Neural progenitor cell (in vitro differentiated cells): Measurements from ENCODE around the gene TOB1. TPM values are rescaled to one million over a fixed set of nuclear protein-coding genes. Genes with fewer than 3 reads are reported as not detected.

Source experiments
- DNase-seq: peaks from one replicate; pipeline ENCODE4 v3.0.0-alpha.2; 2016; ENCODE audit warnings: low spot score
- H2AFZ ChIP-seq: fragments of 200-600 bp; sonication (generic); replicated peaks from 2 replicates; pipeline ENCODE4 v1.6.1; 2016; ENCODE audit warnings: antibody characterized with exemption
- H3F3A ChIP-seq: fragments of 200-600 bp; sonication (generic); 2 replicates; pipeline ENCODE4 v1.6.1; 2016; ENCODE audit warnings: antibody characterized with exemption, low read depth
- H3K27ac ChIP-seq: fragments of 200-600 bp; sonication (generic); 2 replicates; pipeline ENCODE4 v1.5.1; 2016; ENCODE audit warnings: mild to moderate bottlenecking
- H3K27me3 ChIP-seq: fragments of 200-600 bp; sonication (generic); 2 replicates; pipeline ENCODE4 v1.6.1; 2016; ENCODE audit warnings: mild to moderate bottlenecking, moderate library complexity
- H3K36me3 ChIP-seq: fragments of 200-600 bp; sonication (generic); 2 replicates; pipeline ENCODE4 v1.5.1; 2016
- H3K4me1 ChIP-seq: fragments of 200-600 bp; sonication (generic); 2 replicates; pipeline ENCODE4 v1.6.1; 2016; ENCODE audit warnings: mixed run types
- H3K4me2 ChIP-seq: fragments of 200-600 bp; sonication (generic); 2 replicates; pipeline ENCODE4 v1.6.1; 2016
- H3K4me3 ChIP-seq: fragments of 200-600 bp; sonication (generic); 2 replicates; pipeline ENCODE4 v1.5.1; 2016
- H3K79me2 ChIP-seq: fragments of 200-600 bp; sonication (generic); 2 replicates; pipeline ENCODE4 v1.6.1; 2016; ENCODE audit warnings: low read depth
- H3K9ac ChIP-seq: fragments of 200-600 bp; sonication (generic); 2 replicates; pipeline ENCODE4 v1.6.1; 2016
- H3K9me3 ChIP-seq: fragments of 200-600 bp; sonication (generic); 2 replicates; pipeline ENCODE4 v1.5.1; 2016; ENCODE audit warnings: low read depth
- H4K20me1 ChIP-seq: fragments of 200-600 bp; sonication (generic); 2 replicates; pipeline ENCODE4 v1.6.1; 2016; ENCODE audit warnings: low read depth
- H3K27ac Mint-ChIP-seq: 3 replicates; pipeline ENCODE4 v1.8.0; 2021; ENCODE audit warnings: mixed read lengths
- H3K27me3 Mint-ChIP-seq: 2 replicates; pipeline ENCODE4 v1.8.0; 2022; ENCODE audit warnings: low read depth, mild to moderate bottlenecking, inconsistent platforms, moderate library complexity, mixed read lengths; ENCODE audit not compliant: insufficient read depth
- H3K36me3 Mint-ChIP-seq: 3 replicates; pipeline ENCODE4 v1.8.0; 2021; ENCODE audit warnings: mixed read lengths
- H3K4me1 Mint-ChIP-seq: 3 replicates; pipeline ENCODE4 v1.8.0; 2021; ENCODE audit warnings: mixed read lengths
- H3K4me3 Mint-ChIP-seq: 3 replicates; pipeline ENCODE4 v1.8.0; 2021; ENCODE audit warnings: mild to moderate bottlenecking, moderate library complexity, mixed read lengths
- H3K9me3 Mint-ChIP-seq: 3 replicates; pipeline ENCODE4 v1.8.0; 2020; ENCODE audit warnings: mixed read lengths
- EZH2 ChIP-seq: fragments of 200-600 bp; sonication (generic); IDR thresholded peaks from 2 replicates; pipeline ENCODE4 v1.6.1; 2017; ENCODE audit warnings: antibody characterized with exemption, mild to moderate bottlenecking, moderate library complexity
- EZH2phosphoT487 ChIP-seq: fragments of 200-600 bp; sonication (generic); IDR thresholded peaks from 2 replicates; pipeline ENCODE4 v1.6.1; 2017; ENCODE audit warnings: antibody characterized with exemption
- total RNA-seq: library from RNA; depleted of rRNA; stranded (reverse); fragments of >200 nt; gene quantifications from 2 replicates; pipeline ENCODE4 v1.2.3, GENCODE V29; 2015; ENCODE audit warnings: low replicate concordance
- TF ChIP-seq, protein P1 (sequence below): fragments of 200-600 bp; sonication (generic); IDR thresholded peaks from 2 replicates; pipeline ENCODE4 v1.5.1; 2017; ENCODE audit warnings: antibody characterized with exemption, mild to moderate bottlenecking

Gene TOB1
- total RNA-seq, 1 donor from 2014 or later, result 18.2 TPM

DNA sequence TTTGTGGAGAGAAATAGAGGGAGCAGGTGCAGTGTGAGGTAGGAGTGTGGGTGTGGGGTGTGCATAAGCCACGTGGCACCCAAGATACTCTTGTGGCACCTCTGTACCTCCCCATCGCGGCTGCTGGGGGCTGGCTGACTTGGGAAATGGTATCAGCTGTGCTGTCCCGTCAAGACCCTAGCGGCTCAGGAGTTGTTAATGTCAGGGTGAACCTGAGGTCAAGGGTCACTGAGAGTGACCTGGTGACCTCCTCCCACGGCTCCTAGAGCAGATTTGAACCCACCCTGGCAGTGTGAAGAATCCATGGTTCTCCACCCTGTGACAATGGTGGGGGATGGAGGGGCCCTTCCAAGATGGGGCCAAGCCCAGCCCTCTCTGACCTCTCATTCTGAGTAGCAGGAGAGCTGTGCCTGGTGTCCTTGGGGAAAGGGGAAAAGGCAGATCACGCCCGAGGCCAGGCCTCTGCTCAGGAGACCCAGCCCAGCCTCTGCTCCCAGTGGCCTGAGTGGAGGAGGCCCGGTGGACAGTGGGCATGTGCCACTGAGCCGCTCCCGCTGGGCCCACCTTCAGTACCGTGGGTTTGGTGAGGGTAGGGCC lies 33.8 kb downstream of the TOB1 start:
- no peaks in the 10 kb centered on the region for H4K20me1 ChIP-seq
- Mint-ChIP-seq H3K27ac (peak overlapping the region; percentile 53), H3K9me3 (no peaks in the 10 kb centered on the region), H3K4me1 (peaks cover 60% of the 10 kb centered on the region), H3K36me3 (no peaks in the 10 kb centered on the region), H3K27me3 (peaks cover 13% of the 10 kb centered on the region), H3K4me3 (peak overlapping the region; percentile 35)
- no peak overlapping the region for H3K4me2 ChIP-seq
- H3K4me3 ChIP-seq, result no peak overlapping the region
- no peak overlapping the region for H3K9ac ChIP-seq
- H3K36me3 ChIP-seq, result no peaks in the 10 kb centered on the region
- no peaks in the 10 kb centered on the region for H3K9me3 ChIP-seq
- no peaks in the 10 kb centered on the region for H3K27me3 ChIP-seq
- H3K27ac ChIP-seq, result no peak overlapping the region
- no peak for DNase-seq
- TF ChIP-seq EZH2, result no peak
- TF ChIP-seq EZH2phosphoT487, result no peak
- TF ChIP-seq, protein P1, sequence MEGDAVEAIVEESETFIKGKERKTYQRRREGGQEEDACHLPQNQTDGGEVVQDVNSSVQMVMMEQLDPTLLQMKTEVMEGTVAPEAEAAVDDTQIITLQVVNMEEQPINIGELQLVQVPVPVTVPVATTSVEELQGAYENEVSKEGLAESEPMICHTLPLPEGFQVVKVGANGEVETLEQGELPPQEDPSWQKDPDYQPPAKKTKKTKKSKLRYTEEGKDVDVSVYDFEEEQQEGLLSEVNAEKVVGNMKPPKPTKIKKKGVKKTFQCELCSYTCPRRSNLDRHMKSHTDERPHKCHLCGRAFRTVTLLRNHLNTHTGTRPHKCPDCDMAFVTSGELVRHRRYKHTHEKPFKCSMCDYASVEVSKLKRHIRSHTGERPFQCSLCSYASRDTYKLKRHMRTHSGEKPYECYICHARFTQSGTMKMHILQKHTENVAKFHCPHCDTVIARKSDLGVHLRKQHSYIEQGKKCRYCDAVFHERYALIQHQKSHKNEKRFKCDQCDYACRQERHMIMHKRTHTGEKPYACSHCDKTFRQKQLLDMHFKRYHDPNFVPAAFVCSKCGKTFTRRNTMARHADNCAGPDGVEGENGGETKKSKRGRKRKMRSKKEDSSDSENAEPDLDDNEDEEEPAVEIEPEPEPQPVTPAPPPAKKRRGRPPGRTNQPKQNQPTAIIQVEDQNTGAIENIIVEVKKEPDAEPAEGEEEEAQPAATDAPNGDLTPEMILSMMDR, result no peak
- H3K79me2 ChIP-seq, result no peaks in the 10 kb centered on the region
- H3F3A ChIP-seq, result peaks cover 17% of the 10 kb centered on the region
- H2AFZ ChIP-seq, result no peak overlapping the region
- peaks cover 31% of the 10 kb centered on the region for H3K4me1 ChIP-seq

DNA sequence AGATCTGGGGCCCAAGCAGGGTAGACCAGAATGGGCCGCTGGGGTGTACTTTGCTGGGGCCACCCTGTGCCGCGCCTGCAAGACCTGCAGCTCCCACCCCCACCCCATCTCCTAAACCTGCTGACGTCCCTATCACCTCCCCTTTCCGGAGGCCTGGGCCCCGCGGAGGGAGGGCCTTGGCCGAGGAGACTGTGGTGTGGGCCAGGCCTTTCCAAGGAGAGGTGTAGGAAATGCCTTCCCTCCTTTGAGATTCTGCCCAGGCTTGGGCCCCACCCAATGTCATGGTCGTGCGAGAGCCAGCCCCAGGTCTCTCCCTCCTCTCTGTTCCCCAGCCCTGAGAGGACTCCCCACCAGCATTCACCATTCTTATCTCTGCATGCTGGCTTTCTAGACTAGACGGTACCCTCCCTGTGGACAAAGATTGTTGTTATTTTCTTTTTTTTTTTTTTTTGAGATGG lies 34.7 kb downstream of the TOB1 start:
- no peaks in the 10 kb centered on the region for H3K9me3 Mint-ChIP-seq

DNA sequence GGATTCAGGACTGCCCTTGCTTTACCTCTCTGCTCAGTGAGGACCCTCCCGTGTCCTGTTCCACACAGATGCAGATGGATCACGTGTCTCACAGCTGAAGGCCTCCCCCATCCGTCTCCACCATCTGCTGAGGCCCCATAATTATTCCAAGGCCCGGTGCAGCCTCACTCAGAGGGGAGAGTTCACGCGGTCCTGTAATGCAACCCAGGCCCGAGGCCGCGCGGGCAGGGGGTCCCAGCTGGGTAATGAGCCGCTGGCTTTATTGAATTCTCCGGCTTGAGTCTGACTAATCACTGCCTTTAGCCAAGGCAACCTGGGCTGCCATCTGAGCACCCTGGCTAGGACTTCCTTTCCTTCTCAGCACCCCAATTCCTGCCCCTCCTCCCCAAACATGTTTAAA lies 35.2 kb downstream of the TOB1 start:
- peak overlapping the region; percentile 22 for H3K4me3 Mint-ChIP-seq
- H3K9me3 Mint-ChIP-seq, result no peaks in the 10 kb centered on the region
- TF ChIP-seq, protein P1, result no peak
- TF ChIP-seq EZH2, result no peak
- no peak for TF ChIP-seq EZH2phosphoT487
- peaks cover 13% of the 10 kb centered on the region for H3K27me3 Mint-ChIP-seq
- no peak overlapping the region for H2AFZ ChIP-seq
- no peaks in the 10 kb centered on the region for H3K36me3 ChIP-seq
- H3F3A ChIP-seq, result peaks cover 17% of the 10 kb centered on the region
- no peaks in the 10 kb centered on the region for H3K36me3 Mint-ChIP-seq
- H3K27me3 ChIP-seq, result no peaks in the 10 kb centered on the region
- peak overlapping the region; percentile 63 for H3K4me2 ChIP-seq
- DNase-seq, result peak; percentile 66
- H3K27ac Mint-ChIP-seq, result peak overlapping the region; percentile 88
- H3K4me3 ChIP-seq, result no peak overlapping the region
- H3K9me3 ChIP-seq, result no peaks in the 10 kb centered on the region
- no peak overlapping the region for H3K27ac ChIP-seq
- H3K79me2 ChIP-seq, result no peaks in the 10 kb centered on the region
- peaks cover 58% of the 10 kb centered on the region for H3K4me1 Mint-ChIP-seq
- H3K4me1 ChIP-seq, result peaks cover 31% of the 10 kb centered on the region
- H3K9ac ChIP-seq, result no peak overlapping the region
- H4K20me1 ChIP-seq, result no peaks in the 10 kb centered on the region

More for the DNA sequence above, 34.7 kb downstream of the TOB1 start:
- DNase-seq, result no peak
- Histone ChIP-seq H4K20me1 (no peaks in the 10 kb centered on the region), H3K4me1 (peaks cover 31% of the 10 kb centered on the region), H3K9me3 (no peaks in the 10 kb centered on the region), H3K79me2 (no peaks in the 10 kb centered on the region), H3K27ac (no peak overlapping the region), H3K9ac (no peak overlapping the region), H3K27me3 (no peaks in the 10 kb centered on the region), H3K4me3 (no peak overlapping the region), H3K36me3 (no peaks in the 10 kb centered on the region), H3F3A (peaks cover 17% of the 10 kb centered on the region), H3K4me2 (peak overlapping the region; percentile 63), H2AFZ (no peak overlapping the region)
- H3K27ac Mint-ChIP-seq, result peak overlapping the region; percentile 85
- peaks cover 58% of the 10 kb centered on the region for H3K4me1 Mint-ChIP-seq
- peak overlapping the region; percentile 55 for H3K4me3 Mint-ChIP-seq
- TF ChIP-seq EZH2phosphoT487 (no peak), EZH2 (no peak)
- TF ChIP-seq, protein P1, result no peak
- H3K36me3 Mint-ChIP-seq, result no peaks in the 10 kb centered on the region
- H3K27me3 Mint-ChIP-seq, result peaks cover 15% of the 10 kb centered on the region
